K562 (cell line): ENCODE results near the gene CEP131. TPM values are rescaled to one million over a fixed set of nuclear protein-coding genes. Genes with fewer than 3 reads are reported as not detected.
A peak's percentile ranks its signal among the peaks of the same experiment; 100 is the strongest.

ENCODE experiments used
- ATAC-seq: fragments of 200-7000 bp; cut with Tn5 transposase; 3 replicates; pipeline ENCODE4 v1.9.1; 2020; ENCODE audit warnings: moderate library complexity
- BruUV-seq: library from RNA; stranded (reverse); fragments of 400-500 nt; replicated peaks from 2 replicates; lab custom pipeline; 2021; lab: Mats Ljungman, UMichigan
- CTCF ChIA-PET: fragments of 300-600 bp; formaldehyde crosslinking; extraction: SDS; loops from one replicate; lab custom pipeline; 2021; ENCODE audit warnings: low intra/inter-chr PET ratio; lab: Yijun Ruan, JAX
- POLR2A ChIA-PET: fragments of 300-600, 350-650 bp; sonication (Branson Sonifier 250); formaldehyde crosslinking; extraction: SDS; loops from one replicate; lab custom pipeline; 2021; ENCODE audit warnings: antibody characterized with exemption, inconsistent platforms; lab: Yijun Ruan, JAX
- DNase-seq, 4 experiments: peaks; one replicate each; pipeline versions ENCODE4 v3.0.0 to v3.0.0-alpha.2; 2011 to 2018; ENCODE audit warnings: low spot score in 3 of 4, mixed read lengths in 3 of 4; ENCODE audit errors: extremely low read depth in 1 of 4
- FAIRE-seq: peaks from 2 replicates; lab custom pipeline; 2011; peaks lifted over from hg19 to GRCh38; lab: Jason Lieb, UNC
- H2AFZ ChIP-seq: 2 replicates; pipeline ENCODE4 v1.6.0; 2011; ENCODE audit warnings: low read depth, low read length, control low read depth, inconsistent platforms
- H3K27ac ChIP-seq: fragments of 200-600 bp; 3 replicates; pipeline ENCODE4 v1.8.0; 2011; ENCODE audit warnings: low read depth, mild to moderate bottlenecking, control low read depth, inconsistent platforms, low read length, moderate library complexity, mixed read lengths; ENCODE audit errors: extremely low read depth
- H3K27me3 ChIP-seq, 2 experiments: fragments of 300-600 bp in 1 of 2; 2 replicates in 1 of 2; 3 replicates in 1 of 2; pipeline versions ENCODE4 v1.6.0 to v1.8.0; 2011; ENCODE audit warnings: inconsistent platforms in 2 of 2, low read length in 2 of 2, mild to moderate bottlenecking in 1 of 2, mixed read lengths in 1 of 2, moderate library complexity in 1 of 2; ENCODE audit not compliant: control insufficient read depth in 2 of 2, insufficient read depth in 2 of 2
- H3K36me3 ChIP-seq: fragments of 300-600 bp; 3 replicates; pipeline ENCODE4 v1.8.0; 2011; ENCODE audit warnings: mild to moderate bottlenecking, low read length, inconsistent platforms; ENCODE audit not compliant: control insufficient read depth, insufficient read depth
- H3K4me1 ChIP-seq, 2 experiments: fragments of 200-600 bp in 1 of 2; replicated peaks in 1 of 2; 2 replicates in 1 of 2; 3 replicates in 1 of 2; pipeline versions ENCODE4 v1.5.1 to v1.8.0; 2011; ENCODE audit warnings: inconsistent platforms in 2 of 2, low read length in 2 of 2, mild to moderate bottlenecking in 1 of 2, mixed read lengths in 1 of 2, moderate library complexity in 1 of 2; ENCODE audit not compliant: control insufficient read depth in 2 of 2, insufficient read depth in 2 of 2
- H3K4me2 ChIP-seq: 2 replicates; pipeline ENCODE4 v1.6.1; 2011; ENCODE audit warnings: low read length, control low read depth, inconsistent platforms, mixed read lengths; ENCODE audit not compliant: insufficient read depth
- H3K4me3 ChIP-seq: fragments of 200-600 bp; sonication (generic), shearing (Covaris generic); 2 replicates; pipeline ENCODE4 v1.5.1; 2016; ENCODE audit warnings: control low read depth, inconsistent platforms
- H3K79me2 ChIP-seq: fragments of 200-600 bp; 3 replicates; pipeline ENCODE4 v1.8.0; 2011; ENCODE audit warnings: low read length, inconsistent platforms; ENCODE audit not compliant: control insufficient read depth, insufficient read depth
- H3K9ac ChIP-seq, 2 experiments: 2 replicates each; pipeline versions ENCODE4 v1.6.0 to v1.6.1; 2011; ENCODE audit warnings: low read depth in 2 of 2, low read length in 2 of 2, control low read depth in 1 of 2, inconsistent platforms in 1 of 2, mild to moderate bottlenecking in 1 of 2, mixed read lengths in 1 of 2; ENCODE audit not compliant: insufficient read depth in 1 of 2
- H3K9me1 ChIP-seq: one replicate; pipeline ENCODE4 v1.6.0; 2011; ENCODE audit warnings: inconsistent platforms, mild to moderate bottlenecking, low read length, moderate library complexity; ENCODE audit not compliant: control insufficient read depth, insufficient read depth
- H3K9me3 ChIP-seq: replicated peaks from 2 replicates; pipeline ENCODE4 v1.5.1; 2011; ENCODE audit warnings: low read depth, low read length, inconsistent platforms; ENCODE audit not compliant: control insufficient read depth, insufficient read depth
- H4K20me1 ChIP-seq: replicated peaks from 2 replicates; pipeline ENCODE4 v1.6.1; 2011; ENCODE audit warnings: low read length, inconsistent platforms, mixed read lengths; ENCODE audit not compliant: control insufficient read depth, insufficient read depth
- ASH1L ChIP-seq: fragments of 450-650 bp; IDR thresholded peaks from 2 replicates; pipeline ENCODE4 v1.6.1; 2018; ENCODE audit warnings: borderline replicate concordance, mild to moderate bottlenecking, low read depth; ENCODE audit not compliant: partially characterized antibody
- BRF1 ChIP-seq: IDR thresholded peaks from 3 replicates; pipeline ENCODE4 v1.6.1; 2011; ENCODE audit warnings: borderline replicate concordance, mild to moderate bottlenecking; ENCODE audit not compliant: insufficient read length; ENCODE audit errors: extremely low read depth
- ERF ChIP-seq: fragments of 450-650 bp; formaldehyde crosslinking; IDR thresholded peaks from 2 replicates; pipeline ENCODE4 v1.4.0; 2020; ENCODE audit warnings: mild to moderate bottlenecking, mixed read lengths
- FIP1L1 ChIP-seq: fragments of 200-400 bp; formaldehyde crosslinking; IDR thresholded peaks from 2 replicates; pipeline ENCODE4 v1.6.1; 2018; ENCODE audit warnings: mild to moderate bottlenecking, low read depth, low read length; ENCODE audit not compliant: poor library complexity, severe bottlenecking
- MXD1 ChIP-seq: fragments of 250-450 bp; sonication (Bioruptor Pico); IDR thresholded peaks from 2 replicates; pipeline ENCODE4 v1.8.0; 2021; ENCODE audit warnings: borderline replicate concordance, mild to moderate bottlenecking, moderate library complexity; ENCODE audit not compliant: poor library complexity, severe bottlenecking
- NR4A1 ChIP-seq, 2 experiments: fragments of 250-450 bp in 1 of 2; fragments of 450-650 bp in 1 of 2; sonication (Bioruptor Pico) in 1 of 2; IDR thresholded peaks; 2 replicates each; pipeline versions ENCODE4 v1.4.0 to v1.6.1; 2016 to 2020; ENCODE audit warnings: mild to moderate bottlenecking in 2 of 2, missing compliant biosample characterization in 1 of 2, missing genetic modification characterization in 1 of 2, moderate library complexity in 1 of 2
- PHF8 ChIP-seq: fragments of 200-600 bp; sonication (generic); IDR thresholded peaks from 2 replicates; pipeline ENCODE4 v1.6.1; 2012; ENCODE audit warnings: mixed run types, mild to moderate bottlenecking, inconsistent platforms, low read length, moderate library complexity, borderline replicate concordance
- POLR2B ChIP-seq: fragments of 450-650 bp; IDR thresholded peaks from 2 replicates; pipeline ENCODE4 v1.6.1; 2018; ENCODE audit warnings: low read depth; ENCODE audit not compliant: partially characterized antibody
- RBM15 ChIP-seq: fragments of 200-400 bp; formaldehyde crosslinking; IDR thresholded peaks from 2 replicates; pipeline ENCODE4 v1.6.1; 2018; ENCODE audit warnings: mild to moderate bottlenecking, low read length, moderate library complexity; ENCODE audit not compliant: insufficient read depth
- RBM22 ChIP-seq: fragments of 200-400 bp; formaldehyde crosslinking; IDR thresholded peaks from 2 replicates; pipeline ENCODE4 v1.6.1; 2018; ENCODE audit warnings: low read length, low read depth; ENCODE audit not compliant: poor library complexity, severe bottlenecking
- SMAD1 ChIP-seq: fragments of 150-350 bp; IDR thresholded peaks from 2 replicates; pipeline ENCODE4 v1.6.1; 2014; ENCODE audit warnings: low read length, low read depth; ENCODE audit not compliant: partially characterized antibody
- SP1 ChIP-seq: sonication (generic); formaldehyde crosslinking; IDR thresholded peaks from 2 replicates; pipeline ENCODE4 v1.8.1; 2022; ENCODE audit warnings: mild to moderate bottlenecking, missing genetic modification reagents
- ZFP30 ChIP-seq: fragments of 250-450 bp; sonication (Bioruptor Pico); IDR thresholded peaks from 2 replicates; pipeline ENCODE4 v1.8.0; 2022; ENCODE audit warnings: moderate library complexity, mild to moderate bottlenecking, inconsistent platforms, borderline replicate concordance
- ZNF282 ChIP-seq: sonication (generic); formaldehyde crosslinking; IDR thresholded peaks from 2 replicates; pipeline ENCODE4 v1.8.1; 2023; ENCODE audit warnings: missing genetic modification reagents
- WGBS: fragments of 100-300 bp; shearing (Covaris generic); methylation state at CpG from one replicate; pipeline ENCODE4 v1.1.6; 2016; ENCODE audit warnings: low coverage, mixed read lengths; ENCODE audit not compliant: insufficient coverage; ENCODE audit errors: missing lambda C conversion rate; 5-methylcytosine and 5-hydroxymethylcytosine counted together
- in situ Hi-C: fragments of 300-500 bp; cut with MboI; formaldehyde crosslinking; loops from 4 replicates; pipeline ENCODE4 v1.15.0; 2018; ENCODE audit warnings: inconsistent platforms, mixed read lengths
- intact Hi-C: fragments of 100-400 bp; cut with micrococcal nuclease; formaldehyde crosslinking; loops from 2 replicates; pipeline ENCODE4 v1.14.2; 2022
- polyA plus RNA-seq, 8 experiments: library from polyadenylated mRNA; depleted of rRNA in 4 of 8; stranded (reverse) in 5 of 8; unstranded in 3 of 8; fragments of >200 nt; fragmentation: Nextera tagmentation in 2 of 8; fragmentation: Illumina TruSeq in 1 of 8; extraction: Ambion mirVana in 2 of 8; extraction: Trizol in 1 of 8; gene quantifications; 2 replicates each; pipeline versions ENCODE4 v1.2.1 to v1.2.3, GENCODE V29; 2011 to 2014; ENCODE audit warnings: inconsistent platforms in 1 of 8, missing spikeins in 1 of 8
- total RNA-seq, 7 experiments: library from RNA; depleted of rRNA in 6 of 7; stranded (reverse); fragments of >200 nt in 6 of 7; fragmentation: Illumina TruSeq in 2 of 7; extraction: Trizol in 2 of 7; gene quantifications; 2 replicates each; pipeline versions ENCODE4 v1.2.1 to v1.2.3, GENCODE V29; 2011 to 2021; ENCODE audit warnings: low replicate concordance in 1 of 7
- TF ChIP-seq, protein P1 (sequence below): fragments of 450-650 bp; formaldehyde crosslinking; IDR thresholded peaks from 2 replicates; pipeline ENCODE4 v1.4.0; 2022; ENCODE audit warnings: mild to moderate bottlenecking, moderate library complexity

The CEP131 gene
- total and polyA plus RNA-seq, 9 of the 15 experiments (the other 6 are each of a cell fraction or from before 2014, with no cell fraction given): 0.24 to 21.2 (median 2.3) TPM

DNA sequence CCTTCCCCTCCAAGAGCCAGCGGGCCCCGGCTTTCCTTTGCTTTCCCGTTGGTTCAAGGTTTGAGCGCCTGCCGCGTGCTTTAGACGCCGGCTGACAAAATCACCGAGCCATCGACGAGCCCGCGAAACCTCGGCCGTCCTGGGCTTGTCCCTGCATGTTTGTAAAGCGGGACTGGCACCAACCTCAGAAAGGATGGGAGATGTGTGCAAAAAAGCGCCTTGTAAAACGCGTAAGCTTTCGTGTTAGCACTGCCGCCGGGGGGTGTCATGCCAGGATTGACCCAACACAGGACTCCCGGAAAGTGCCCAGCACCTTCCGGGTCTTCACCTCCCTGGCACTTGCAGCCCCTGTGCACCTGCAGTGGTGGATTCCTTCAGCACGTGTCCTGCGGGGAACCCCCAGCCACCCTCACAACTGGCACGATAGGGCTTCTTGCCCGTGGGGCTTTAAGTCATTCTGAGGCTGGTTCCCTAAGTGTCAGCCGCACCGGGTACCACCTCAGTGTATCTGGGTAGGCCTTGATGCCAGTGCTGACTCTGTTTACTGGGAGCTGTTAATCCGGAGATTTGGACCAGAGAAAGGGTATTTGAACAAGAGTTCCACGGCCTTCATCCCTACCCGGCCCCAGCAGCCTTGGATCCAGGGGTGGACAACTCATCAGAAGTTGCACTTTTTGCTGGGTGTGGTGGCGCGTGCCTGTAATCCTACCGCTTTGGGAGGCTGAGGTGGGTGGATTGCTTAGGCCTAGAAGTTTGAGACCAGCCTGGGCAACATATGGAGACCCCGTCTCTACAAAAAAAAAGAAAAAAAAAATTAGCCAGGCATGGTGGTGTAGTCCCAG is 17.2 kb upstream of the CEP131 start (continued):
- no peak for TF ChIP-seq MXD1

- in situ Hi-C loops (loop anchor here (25.0 kb wide), 1 partner anchor 102 kb away; no protein-coding TSS in a partner anchor), intact Hi-C loops (loop anchor here (10.0 kb wide), 1 partner anchor 224 kb away; no protein-coding TSS in a partner anchor)
- peak within 1 kb of the TSS; percentile 82 for H3K27ac ChIP-seq
- H3K4me3 ChIP-seq: peak within 1 kb of the TSS; percentile 82
- peak within 1 kb of the TSS; percentile 85 to 99 for H3K9ac ChIP-seq
- no peaks in the 10 kb centered on the region for H3K27me3 ChIP-seq
- H4K20me1 ChIP-seq: peaks cover 27% of the 10 kb centered on the region
- H3K4me2 ChIP-seq: peak within 1 kb of the TSS; percentile 89
- ChIA-PET POLR2A (interaction anchor here (0.7 to 1.5 kb wide), 13 partner anchors 9 to 939 kb away, joined by 3 to 6 read pairs (median 4); partner anchors contain the start of gene CEP131), CTCF (interaction anchor here (0.6 kb wide), 2 partner anchors 12 to 282 kb away, joined by 3 to 4 read pairs; no protein-coding TSS in a partner anchor)
- BruUV-seq: no TSS peak
- DNase-seq: peak; percentile 97 to 100 (median 98)
- FAIRE-seq: peak; percentile 100
- peaks cover 34% of the 10 kb centered on the region for H3K79me2 ChIP-seq
- under 1% methylated on average over 87 of the region's 100 CpGs for WGBS
- H3K4me1 ChIP-seq: peaks cover 28 to 89% of the 10 kb centered on the region in 2 experiments
- peaks cover 15% of the 10 kb centered on the region; the same call in 1 of the 3 replicates for H3K36me3 ChIP-seq
- peaks cover 9% of the 10 kb centered on the region for H3K9me1 ChIP-seq
- no peaks in the 10 kb centered on the region for H3K9me3 ChIP-seq
- ATAC-seq: peak; percentile 97
- H2AFZ ChIP-seq: peak within 1 kb of the TSS; percentile 86
- TF ChIP-seq ZFP30 (CRISPR knock-in tag) (no peak), NR4A1 (CRISPR knock-in tag; IDR thresholded peaks at IDR 0.05) (0 out of 2 replicates have a peak, but pooled peaks have one; percentile 23), NR4A1 (tag; IDR thresholded peaks at IDR 0.05) (no peak), SP1 (CRISPR knock-in tag) (peak; percentile 76), ZNF282 (CRISPR knock-in tag) (0 out of 2 replicates have a peak, but pooled peaks have one; percentile 19), ERF (peak; percentile 83; the same call in 1 of the 2 replicates), SMAD1 (no peak), ASH1L (peak; percentile 100), RBM22 (no peak), BRF1 (no peak), PHF8 (peak; percentile 81; the same call in 1 of the 2 replicates), RBM15 (no peak), POLR2B (no peak), FIP1L1 (no peak)
- TF ChIP-seq, protein P1, sequence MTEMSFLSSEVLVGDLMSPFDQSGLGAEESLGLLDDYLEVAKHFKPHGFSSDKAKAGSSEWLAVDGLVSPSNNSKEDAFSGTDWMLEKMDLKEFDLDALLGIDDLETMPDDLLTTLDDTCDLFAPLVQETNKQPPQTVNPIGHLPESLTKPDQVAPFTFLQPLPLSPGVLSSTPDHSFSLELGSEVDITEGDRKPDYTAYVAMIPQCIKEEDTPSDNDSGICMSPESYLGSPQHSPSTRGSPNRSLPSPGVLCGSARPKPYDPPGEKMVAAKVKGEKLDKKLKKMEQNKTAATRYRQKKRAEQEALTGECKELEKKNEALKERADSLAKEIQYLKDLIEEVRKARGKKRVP (CRISPR knock-in tag): no peak
These were observed 16.3 kb upstream of the CEP131 start, which contains the start of the genes NDUFAF8 and TEPSIN for GRCh38 chr17:81238815-81239713. TSS of gene NDUFAF8 (plus strand) at chr17:81239318. CDS start at chr17:81239364, 46 bp downstream. TSS of gene TEPSIN (minus strand) at chr17:81239055. CDS start at chr17:81239033, 22 bp downstream.
